WTC11 (cell line): Measurements from ENCODE around the gene ATP2B1. TPM values are rescaled to one million over a fixed set of nuclear protein-coding genes. Genes with fewer than 3 reads are reported as not detected.

Source experiments
- ATAC-seq: fragments of 200-7000 bp; cut with Tn5 transposase; 2 replicates; pipeline ENCODE4 v1.10.0; 2021; ENCODE audit warnings: mild to moderate bottlenecking, moderate library complexity
- CTCF ChIA-PET: fragments of 300-600 bp; sonication (Branson Sonifier 250); formaldehyde crosslinking; loops from one replicate; lab custom pipeline; 2021; ENCODE audit warnings: antibody characterized with exemption; lab: Charles Lee
- POLR2A ChIA-PET: fragments of 350-600 bp; sonication (Branson Sonifier 250); formaldehyde crosslinking; loops from one replicate; lab custom pipeline; 2021; ENCODE audit warnings: antibody characterized with exemption; lab: Charles Lee
- DNase-seq: peaks from one replicate; pipeline ENCODE4 v3.0.0; 2021; ENCODE audit warnings: low spot score
- H3K27ac Mint-ChIP-seq: 2 replicates; pipeline ENCODE4 v1.8.0; 2021; ENCODE audit warnings: mixed read lengths
- H3K27me3 Mint-ChIP-seq: 2 replicates; pipeline ENCODE4 v1.8.0; 2021; ENCODE audit warnings: low read depth, mild to moderate bottlenecking, moderate library complexity, mixed read lengths
- H3K36me3 Mint-ChIP-seq: 2 replicates; pipeline ENCODE4 v1.8.0; 2021; ENCODE audit warnings: mixed read lengths
- H3K4me1 Mint-ChIP-seq: 2 replicates; pipeline ENCODE4 v1.8.0; 2022; ENCODE audit warnings: mixed read lengths
- H3K4me3 Mint-ChIP-seq: 2 replicates; pipeline ENCODE4 v1.8.0; 2021; ENCODE audit warnings: mild to moderate bottlenecking, moderate library complexity, mixed read lengths
- H3K9me3 Mint-ChIP-seq: 2 replicates; pipeline ENCODE4 v1.8.0; 2021; ENCODE audit warnings: mixed read lengths
- ATF1 ChIP-seq: sonication (generic); formaldehyde crosslinking; IDR thresholded peaks from 2 replicates; pipeline ENCODE4 v1.8.1; 2023; ENCODE audit warnings: mild to moderate bottlenecking, moderate library complexity, missing genetic modification reagents
- CREB1 ChIP-seq: sonication (generic); formaldehyde crosslinking; IDR thresholded peaks from 2 replicates; pipeline ENCODE4 v1.8.0; 2023; ENCODE audit warnings: mild to moderate bottlenecking, missing genetic modification reagents
- ELF4 ChIP-seq: sonication (generic); formaldehyde crosslinking; IDR thresholded peaks from 2 replicates; pipeline ENCODE4 v1.8.1; 2022; ENCODE audit warnings: low read depth, mild to moderate bottlenecking, moderate library complexity, missing genetic modification reagents
- FOXP4 ChIP-seq: sonication (generic); formaldehyde crosslinking; IDR thresholded peaks from 2 replicates; pipeline ENCODE4 v1.8.0; 2022; ENCODE audit warnings: mild to moderate bottlenecking, missing genetic modification reagents
- IRF2 ChIP-seq: sonication (generic); formaldehyde crosslinking; IDR thresholded peaks from 2 replicates; pipeline ENCODE4 v1.8.0; 2022; ENCODE audit warnings: low read depth, missing genetic modification reagents, borderline replicate concordance
- KAT7 ChIP-seq: sonication (generic); formaldehyde crosslinking; IDR thresholded peaks from 2 replicates; pipeline ENCODE4 v1.8.1; 2023; ENCODE audit warnings: missing genetic modification reagents, mild to moderate bottlenecking, borderline replicate concordance
- NFATC4 ChIP-seq: fragments of 250-450 bp; sonication (Bioruptor Pico); IDR thresholded peaks from 2 replicates; pipeline ENCODE4 v1.9.0; 2021; ENCODE audit warnings: mild to moderate bottlenecking
- NFE2L1 ChIP-seq: sonication (generic); formaldehyde crosslinking; IDR thresholded peaks from 2 replicates; pipeline ENCODE4 v1.8.1; 2023; ENCODE audit warnings: missing genetic modification reagents
- PRRX2 ChIP-seq: fragments of 250-450 bp; sonication (Bioruptor Pico); IDR thresholded peaks from 2 replicates; pipeline ENCODE4 v1.8.0; 2021; ENCODE audit warnings: mild to moderate bottlenecking
- SOX15 ChIP-seq: fragments of 250-450 bp; sonication (Bioruptor Pico); IDR thresholded peaks from 2 replicates; pipeline ENCODE4 v1.9.0; 2021; ENCODE audit warnings: mild to moderate bottlenecking
- ZNF138 ChIP-seq: sonication (generic); formaldehyde crosslinking; conservative IDR thresholded peaks from 2 replicates; pipeline ENCODE4 v1.8.1; 2022; ENCODE audit warnings: mild to moderate bottlenecking, moderate library complexity, missing genetic modification reagents
- ZNF219 ChIP-seq: sonication (generic); formaldehyde crosslinking; IDR thresholded peaks from 2 replicates; pipeline ENCODE4 v1.8.0; 2023; ENCODE audit warnings: missing genetic modification reagents, mild to moderate bottlenecking, borderline replicate concordance
- ZNF423 ChIP-seq: fragments of 250-450 bp; sonication (Bioruptor Pico); IDR thresholded peaks from 2 replicates; pipeline ENCODE4 v2.1.2; 2022; ENCODE audit warnings: mild to moderate bottlenecking, moderate library complexity
- ZNF512 ChIP-seq: sonication (generic); formaldehyde crosslinking; IDR thresholded peaks from 2 replicates; pipeline ENCODE4 v1.8.1; 2022; ENCODE audit warnings: missing genetic modification reagents, borderline replicate concordance
- ZNF532 ChIP-seq: fragments of 250-450 bp; sonication (Bioruptor Pico); IDR thresholded peaks from 2 replicates; pipeline ENCODE4 v1.9.0; 2021; ENCODE audit warnings: mild to moderate bottlenecking, borderline replicate concordance
- ZNF671 ChIP-seq: fragments of 250-450 bp; sonication (Bioruptor Pico); IDR thresholded peaks from 2 replicates; pipeline ENCODE4 v1.8.0; 2021; ENCODE audit warnings: mild to moderate bottlenecking
- total RNA-seq: library from RNA; stranded (reverse); gene quantifications from 3 replicates; pipeline ENCODE4 v1.2.3, GENCODE V29; 2021
- TF ChIP-seq, protein P1 (sequence below): sonication (generic); formaldehyde crosslinking; IDR thresholded peaks from 2 replicates; pipeline ENCODE4 v1.8.1; 2023; ENCODE audit warnings: mild to moderate bottlenecking, missing genetic modification reagents, borderline replicate concordance
- TF ChIP-seq, protein P2 (sequence below): sonication (generic); formaldehyde crosslinking; IDR thresholded peaks from 2 replicates; pipeline ENCODE4 v1.8.1; 2022; ENCODE audit warnings: mild to moderate bottlenecking, moderate library complexity, missing genetic modification reagents
- TF ChIP-seq, protein P3 (sequence below): sonication (generic); formaldehyde crosslinking; IDR thresholded peaks from 2 replicates; pipeline ENCODE4 v1.8.1; 2023; ENCODE audit warnings: mild to moderate bottlenecking, missing genetic modification reagents

ATP2B1 gene
- total RNA-seq, 1 experiment from 2014 or later: 31.7 TPM

DNA sequence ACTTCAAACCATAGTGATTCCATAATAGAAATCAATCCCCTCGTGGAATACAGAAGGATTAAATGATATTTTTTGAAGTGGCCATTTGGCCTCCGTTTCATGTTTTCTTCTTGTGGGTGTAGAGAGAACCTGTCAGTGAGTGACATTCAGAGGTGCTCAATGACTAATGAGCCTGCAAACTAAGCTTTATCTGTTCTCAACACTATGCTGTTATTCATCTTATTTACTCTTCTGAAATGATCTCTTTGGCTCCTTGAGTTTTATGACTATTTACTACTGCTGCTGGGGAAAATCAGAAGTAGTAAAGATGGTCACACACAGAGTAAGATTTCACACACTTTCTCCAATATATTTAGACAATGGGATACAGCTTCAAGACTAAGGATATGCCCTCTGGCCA, 30.4 kb downstream of the ATP2B1 start (continued):
- TF ChIP-seq NFATC4 (CRISPR knock-in tag) (no peak), CREB1 (CRISPR knock-in tag) (no peak), ELF4 (CRISPR knock-in tag) (no peak), SOX15 (CRISPR knock-in tag) (no peak), IRF2 (CRISPR knock-in tag) (no peak)
- TF ChIP-seq, protein P1, sequence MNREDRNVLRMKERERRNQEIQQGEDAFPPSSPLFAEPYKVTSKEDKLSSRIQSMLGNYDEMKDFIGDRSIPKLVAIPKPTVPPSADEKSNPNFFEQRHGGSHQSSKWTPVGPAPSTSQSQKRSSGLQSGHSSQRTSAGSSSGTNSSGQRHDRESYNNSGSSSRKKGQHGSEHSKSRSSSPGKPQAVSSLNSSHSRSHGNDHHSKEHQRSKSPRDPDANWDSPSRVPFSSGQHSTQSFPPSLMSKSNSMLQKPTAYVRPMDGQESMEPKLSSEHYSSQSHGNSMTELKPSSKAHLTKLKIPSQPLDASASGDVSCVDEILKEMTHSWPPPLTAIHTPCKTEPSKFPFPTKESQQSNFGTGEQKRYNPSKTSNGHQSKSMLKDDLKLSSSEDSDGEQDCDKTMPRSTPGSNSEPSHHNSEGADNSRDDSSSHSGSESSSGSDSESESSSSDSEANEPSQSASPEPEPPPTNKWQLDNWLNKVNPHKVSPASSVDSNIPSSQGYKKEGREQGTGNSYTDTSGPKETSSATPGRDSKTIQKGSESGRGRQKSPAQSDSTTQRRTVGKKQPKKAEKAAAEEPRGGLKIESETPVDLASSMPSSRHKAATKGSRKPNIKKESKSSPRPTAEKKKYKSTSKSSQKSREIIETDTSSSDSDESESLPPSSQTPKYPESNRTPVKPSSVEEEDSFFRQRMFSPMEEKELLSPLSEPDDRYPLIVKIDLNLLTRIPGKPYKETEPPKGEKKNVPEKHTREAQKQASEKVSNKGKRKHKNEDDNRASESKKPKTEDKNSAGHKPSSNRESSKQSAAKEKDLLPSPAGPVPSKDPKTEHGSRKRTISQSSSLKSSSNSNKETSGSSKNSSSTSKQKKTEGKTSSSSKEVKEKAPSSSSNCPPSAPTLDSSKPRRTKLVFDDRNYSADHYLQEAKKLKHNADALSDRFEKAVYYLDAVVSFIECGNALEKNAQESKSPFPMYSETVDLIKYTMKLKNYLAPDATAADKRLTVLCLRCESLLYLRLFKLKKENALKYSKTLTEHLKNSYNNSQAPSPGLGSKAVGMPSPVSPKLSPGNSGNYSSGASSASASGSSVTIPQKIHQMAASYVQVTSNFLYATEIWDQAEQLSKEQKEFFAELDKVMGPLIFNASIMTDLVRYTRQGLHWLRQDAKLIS (CRISPR knock-in tag): no peak

GRCh38 chr12:89676930-89677329, 31.7 kb downstream of the ATP2B1 start:
- H3K4me3 Mint-ChIP-seq: no peak overlapping the region
- no peak for DNase-seq
- no peak for ATAC-seq
- CTCF ChIA-PET: no interaction called here
- H3K9me3 Mint-ChIP-seq: peaks cover 23% of the 10 kb centered on the region
- H3K4me1 Mint-ChIP-seq: peaks cover 21% of the 10 kb centered on the region
- H3K36me3 Mint-ChIP-seq: peaks cover 21% of the 10 kb centered on the region
- POLR2A ChIA-PET: no interaction called here
- TF ChIP-seq ZNF512 (CRISPR knock-in tag) (no peak), ELF4 (CRISPR knock-in tag) (no peak), PRRX2 (CRISPR knock-in tag) (no peak), ZNF423 (CRISPR knock-in tag) (no peak), ATF1 (no peak), ZNF138 (CRISPR knock-in tag) (no peak), ZNF671 (no peak), NFE2L1 (CRISPR knock-in tag) (no peak), ZNF532 (no peak)
- TF ChIP-seq, all 79 proteins: peak for 0
- Mint-ChIP-seq H3K27me3 (no peaks in the 10 kb centered on the region), H3K27ac (no peak overlapping the region; the same call in 1 of the 2 replicates)

GRCh38 chr12:89674326-89674942, 34.2 kb downstream of the ATP2B1 start:
- ChIA-PET POLR2A (no interaction called here), CTCF (no interaction called here)
- no peaks in the 10 kb centered on the region for H3K27me3 Mint-ChIP-seq
- no peak overlapping the region for H3K27ac Mint-ChIP-seq
- peaks cover 1% of the 10 kb centered on the region for H3K9me3 Mint-ChIP-seq
- DNase-seq (no peak), ATAC-seq (no peak)
- H3K4me3 Mint-ChIP-seq: no peak overlapping the region
- H3K36me3 Mint-ChIP-seq: peaks cover under 1% of the 10 kb centered on the region; the same call in 1 of the 2 replicates
- peaks cover 28% of the 10 kb centered on the region for H3K4me1 Mint-ChIP-seq
- TF ChIP-seq, protein P2, sequence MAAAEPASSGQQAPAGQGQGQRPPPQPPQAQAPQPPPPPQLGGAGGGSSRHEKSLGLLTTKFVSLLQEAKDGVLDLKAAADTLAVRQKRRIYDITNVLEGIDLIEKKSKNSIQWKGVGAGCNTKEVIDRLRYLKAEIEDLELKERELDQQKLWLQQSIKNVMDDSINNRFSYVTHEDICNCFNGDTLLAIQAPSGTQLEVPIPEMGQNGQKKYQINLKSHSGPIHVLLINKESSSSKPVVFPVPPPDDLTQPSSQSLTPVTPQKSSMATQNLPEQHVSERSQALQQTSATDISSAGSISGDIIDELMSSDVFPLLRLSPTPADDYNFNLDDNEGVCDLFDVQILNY (CRISPR knock-in tag): no peak
- TF ChIP-seq FOXP4 (CRISPR knock-in tag) (no peak), ZNF219 (CRISPR knock-in tag) (no peak), KAT7 (CRISPR knock-in tag) (no peak)
- TF ChIP-seq, protein P3, sequence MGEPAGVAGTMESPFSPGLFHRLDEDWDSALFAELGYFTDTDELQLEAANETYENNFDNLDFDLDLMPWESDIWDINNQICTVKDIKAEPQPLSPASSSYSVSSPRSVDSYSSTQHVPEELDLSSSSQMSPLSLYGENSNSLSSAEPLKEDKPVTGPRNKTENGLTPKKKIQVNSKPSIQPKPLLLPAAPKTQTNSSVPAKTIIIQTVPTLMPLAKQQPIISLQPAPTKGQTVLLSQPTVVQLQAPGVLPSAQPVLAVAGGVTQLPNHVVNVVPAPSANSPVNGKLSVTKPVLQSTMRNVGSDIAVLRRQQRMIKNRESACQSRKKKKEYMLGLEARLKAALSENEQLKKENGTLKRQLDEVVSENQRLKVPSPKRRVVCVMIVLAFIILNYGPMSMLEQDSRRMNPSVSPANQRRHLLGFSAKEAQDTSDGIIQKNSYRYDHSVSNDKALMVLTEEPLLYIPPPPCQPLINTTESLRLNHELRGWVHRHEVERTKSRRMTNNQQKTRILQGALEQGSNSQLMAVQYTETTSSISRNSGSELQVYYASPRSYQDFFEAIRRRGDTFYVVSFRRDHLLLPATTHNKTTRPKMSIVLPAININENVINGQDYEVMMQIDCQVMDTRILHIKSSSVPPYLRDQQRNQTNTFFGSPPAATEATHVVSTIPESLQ (CRISPR knock-in tag): no peak
